ENCODE measurements around the gene ERBB4. TPM values are rescaled to one million over a fixed set of nuclear protein-coding genes. Genes with fewer than 3 reads are reported as not detected.

Gene ERBB4
- total RNA-seq, 4 donors from 2014 or later = 0.04 to 0.57 (median 0.35) TPM; not detected in 1

DNA sequence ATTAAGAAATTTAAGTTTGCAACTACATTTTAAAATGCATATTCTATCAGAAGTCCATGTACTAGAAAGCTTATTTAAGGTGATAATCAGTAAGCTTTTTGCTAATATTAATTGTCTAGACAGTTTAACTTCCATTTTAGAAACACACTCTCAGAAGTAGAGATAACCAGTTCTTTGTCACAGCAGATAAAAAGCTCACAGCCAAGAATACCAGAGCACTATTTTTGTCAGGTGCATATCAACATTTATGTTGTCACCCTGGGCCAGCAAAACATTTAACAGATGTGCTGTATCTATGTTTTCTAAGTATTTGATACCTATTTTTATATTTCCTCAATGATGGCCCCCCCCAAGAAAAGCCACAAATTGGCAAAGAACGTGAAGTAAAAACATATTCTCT, 192.6 kb downstream of the ERBB4 start:
- Histone ChIP-seq H3K36me3 (no peaks in the 10 kb centered on the region), H3K4me1 (no peaks in the 10 kb centered on the region), H3K9me3 (no peaks in the 10 kb centered on the region), H3K4me3 (no peak overlapping the region), H3K27me3 (no peaks in the 10 kb centered on the region), H3K27ac (no peak overlapping the region)
- no peak for DNase-seq
- TF ChIP-seq, protein P1, sequence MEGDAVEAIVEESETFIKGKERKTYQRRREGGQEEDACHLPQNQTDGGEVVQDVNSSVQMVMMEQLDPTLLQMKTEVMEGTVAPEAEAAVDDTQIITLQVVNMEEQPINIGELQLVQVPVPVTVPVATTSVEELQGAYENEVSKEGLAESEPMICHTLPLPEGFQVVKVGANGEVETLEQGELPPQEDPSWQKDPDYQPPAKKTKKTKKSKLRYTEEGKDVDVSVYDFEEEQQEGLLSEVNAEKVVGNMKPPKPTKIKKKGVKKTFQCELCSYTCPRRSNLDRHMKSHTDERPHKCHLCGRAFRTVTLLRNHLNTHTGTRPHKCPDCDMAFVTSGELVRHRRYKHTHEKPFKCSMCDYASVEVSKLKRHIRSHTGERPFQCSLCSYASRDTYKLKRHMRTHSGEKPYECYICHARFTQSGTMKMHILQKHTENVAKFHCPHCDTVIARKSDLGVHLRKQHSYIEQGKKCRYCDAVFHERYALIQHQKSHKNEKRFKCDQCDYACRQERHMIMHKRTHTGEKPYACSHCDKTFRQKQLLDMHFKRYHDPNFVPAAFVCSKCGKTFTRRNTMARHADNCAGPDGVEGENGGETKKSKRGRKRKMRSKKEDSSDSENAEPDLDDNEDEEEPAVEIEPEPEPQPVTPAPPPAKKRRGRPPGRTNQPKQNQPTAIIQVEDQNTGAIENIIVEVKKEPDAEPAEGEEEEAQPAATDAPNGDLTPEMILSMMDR (IDR thresholded peaks at IDR 0.05) = no peak
- no peak for TF ChIP-seq POLR2A (IDR thresholded peaks at IDR 0.05)
- intact Hi-C loops (cut with DNase I) = no loop called here
- 0% methylated on average over 1 of the region's 1 CpG for WGBS, 2 donors

DNA sequence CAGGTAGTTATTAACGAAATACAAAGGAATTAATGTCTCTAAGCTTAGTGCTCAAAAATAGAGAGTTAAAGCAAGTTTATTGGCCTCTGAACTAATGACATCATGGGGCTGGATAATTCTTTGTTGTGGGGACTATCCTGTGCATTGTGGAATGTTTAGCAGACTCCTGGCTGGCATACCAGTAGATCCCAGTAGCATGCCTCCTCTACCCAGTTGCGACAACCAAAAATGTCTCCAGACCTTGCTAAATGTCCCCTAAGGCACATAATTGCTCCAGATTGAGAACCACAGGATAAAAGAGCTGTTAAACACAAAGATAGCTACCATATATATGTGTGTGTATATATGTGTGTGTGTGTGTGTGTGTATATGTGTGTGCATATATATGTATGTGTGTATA, 194.5 kb downstream of the ERBB4 start:
- H3K4me3 ChIP-seq = no peak overlapping the region
- WGBS, 2 donors = 74 to 83% methylated on average over 2 of the region's 2 CpGs
- H3K27ac ChIP-seq = no peak overlapping the region
- intact Hi-C loops (cut with DNase I) = no loop called here
- DNase-seq = no peak
- H3K9me3 ChIP-seq = no peaks in the 10 kb centered on the region
- no peaks in the 10 kb centered on the region for H3K27me3 ChIP-seq
- H3K36me3 ChIP-seq = no peaks in the 10 kb centered on the region
- TF ChIP-seq POLR2A (IDR thresholded peaks at IDR 0.05) = no peak
- TF ChIP-seq, protein P1 (IDR thresholded peaks at IDR 0.05) = no peak
- no peaks in the 10 kb centered on the region for H3K4me1 ChIP-seq

DNA sequence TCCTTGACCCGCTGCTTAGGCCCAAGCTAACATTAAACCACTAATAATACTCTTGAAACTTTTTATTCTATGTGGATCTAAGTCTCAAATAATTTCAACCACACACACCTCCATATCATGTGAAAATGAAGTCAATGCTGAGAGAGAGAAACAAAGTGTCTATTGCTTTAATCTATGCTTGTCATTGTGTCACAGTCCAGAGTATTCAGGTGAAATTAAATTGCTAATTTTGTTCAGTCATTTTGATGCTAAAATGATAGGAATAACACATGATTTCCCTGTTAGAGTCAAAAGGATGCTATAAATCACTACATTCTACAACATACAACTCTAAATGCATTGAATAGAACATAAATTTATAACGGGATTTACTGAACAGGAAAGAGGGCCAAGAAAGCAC, 195.4 kb downstream of the ERBB4 start:
- no peaks in the 10 kb centered on the region for H3K36me3 ChIP-seq
- DNase-seq = no peak
- no peaks in the 10 kb centered on the region for H3K4me1 ChIP-seq
- no peak overlapping the region for H3K27ac ChIP-seq
- H3K4me3 ChIP-seq = no peak overlapping the region
- TF ChIP-seq, protein P1 (IDR thresholded peaks at IDR 0.05) = no peak
- no peaks in the 10 kb centered on the region for H3K9me3 ChIP-seq
- no peaks in the 10 kb centered on the region for H3K27me3 ChIP-seq
- 43 to 60% methylated on average over 2 of the region's 2 CpGs for WGBS, 2 donors
- intact Hi-C loops (cut with DNase I) = no loop called here

DNA sequence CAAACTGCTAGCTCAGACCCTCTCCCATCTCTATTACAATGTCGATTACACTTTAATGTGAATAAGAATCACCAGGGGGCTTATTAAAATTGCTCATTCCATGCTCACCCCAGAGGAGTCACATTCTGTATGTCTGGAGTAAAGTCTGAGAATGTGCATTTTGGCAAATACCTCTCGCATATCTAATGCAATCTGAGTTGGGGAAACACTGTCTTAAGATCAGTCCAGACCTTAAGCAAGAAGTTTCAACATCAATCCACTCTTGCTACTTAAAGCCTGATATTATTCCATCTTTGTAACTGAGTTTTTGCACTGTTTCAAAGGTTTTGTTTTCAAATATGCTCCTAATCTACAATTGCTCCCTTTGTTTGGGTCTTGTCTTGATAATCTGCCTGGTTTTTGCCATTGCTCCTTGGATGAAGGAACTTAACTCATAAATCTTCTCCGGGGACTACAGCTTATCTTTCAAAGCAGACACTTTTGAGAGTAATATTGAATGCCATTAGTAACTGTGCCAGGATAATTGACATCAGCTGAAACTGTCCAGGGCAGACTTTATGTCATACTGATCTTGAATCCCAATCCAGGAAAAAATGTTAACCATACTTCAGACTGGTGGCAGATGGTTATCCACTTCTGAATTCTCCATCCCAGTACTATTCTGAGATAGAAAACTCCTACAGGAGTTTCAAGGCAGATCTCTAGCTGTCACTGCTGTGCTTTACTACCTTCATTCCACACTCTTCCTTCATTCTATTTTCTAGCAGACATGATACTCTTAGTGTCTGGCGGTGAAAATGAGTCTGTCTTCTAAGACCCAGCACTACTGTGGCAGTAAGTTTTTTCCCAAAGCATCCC, 200.9 kb downstream of the ERBB4 start:
- Histone ChIP-seq H3K36me3 (no peaks in the 10 kb centered on the region), H3K4me3 (no peak overlapping the region), H3K9me3 (no peaks in the 10 kb centered on the region), H3K4me1 (no peaks in the 10 kb centered on the region), H3K27ac (no peak overlapping the region), H3K27me3 (no peaks in the 10 kb centered on the region)
- no peak for DNase-seq
- intact Hi-C loops (cut with DNase I) = no loop called here
- WGBS, 2 donors = 81 to 87% methylated on average over 4 of the region's 4 CpGs
- TF ChIP-seq POLR2A (IDR thresholded peaks at IDR 0.05) = no peak
- TF ChIP-seq, protein P1 (IDR thresholded peaks at IDR 0.05) = no peak

DNA sequence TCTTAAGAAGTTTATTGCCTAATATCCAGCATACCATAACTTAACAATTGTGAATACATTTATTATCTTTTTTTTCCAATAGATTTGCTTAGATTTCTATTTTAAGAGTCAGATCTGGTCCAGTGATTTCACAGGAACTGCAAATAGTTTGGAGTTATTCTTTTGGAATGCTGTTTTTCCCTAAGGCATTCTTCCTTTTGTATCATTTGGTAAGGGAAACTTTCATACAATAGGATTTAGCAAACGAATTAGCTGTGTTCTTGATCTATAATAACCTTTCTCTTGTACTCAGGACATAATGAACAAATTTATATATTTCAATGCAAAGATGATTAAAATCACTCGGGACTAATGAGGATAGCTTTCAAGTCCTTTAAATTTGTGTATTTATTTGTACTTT, 201.6 kb downstream of the ERBB4 start:
- DNase-seq = no peak
- Histone ChIP-seq H3K9me3 (no peaks in the 10 kb centered on the region), H3K36me3 (no peaks in the 10 kb centered on the region), H3K4me1 (no peaks in the 10 kb centered on the region), H3K27me3 (no peaks in the 10 kb centered on the region), H3K4me3 (no peak overlapping the region), H3K27ac (no peak overlapping the region)
- intact Hi-C loops (cut with DNase I) = no loop called here
- TF ChIP-seq POLR2A (IDR thresholded peaks at IDR 0.05) = no peak
- TF ChIP-seq, protein P1 (IDR thresholded peaks at IDR 0.05) = no peak
- WGBS, 2 donors = 16 to 33% methylated on average over 2 of the region's 2 CpGs

All from esophagus squamous epithelium (tissue), 5 donors.